Heart right ventricle (tissue), 16 donors: ENCODE results near the gene PRSS16. TPM values are rescaled to one million over a fixed set of nuclear protein-coding genes. Genes with fewer than 3 reads are reported as not detected.
"Not testable (repeated sequence)": the region's sequence is repeated elsewhere in the genome, so short reads cannot be mapped to it uniquely, and the experiment has no call there.

Experiments used
- ATAC-seq, 8 donors: fragments of 200-7000 bp; cut with Tn5 transposase; one replicate each; pipeline ENCODE4 v1.9.1; 2020; ENCODE audit warnings: mild to moderate bottlenecking in 8 of 8, moderate library complexity in 8 of 8, moderate number of reproducible peaks in 1 of 8
- DNase-seq, 2 donors: peaks; one replicate each; pipeline ENCODE4 v3.0.0-alpha.2; 2020
- H3K27ac ChIP-seq, 10 donors: fragments of 200-600 bp; sonication (generic) in 2 of 10; one replicate each; pipeline versions ENCODE4 v1.5.0 to v1.8.0; 2020 to 2022; ENCODE audit warnings: mild to moderate bottlenecking in 3 of 10
- H3K27me3 ChIP-seq, 7 donors: fragments of 200-600 bp; one replicate each; pipeline ENCODE4 v1.8.0; 2021 to 2022; ENCODE audit warnings: mild to moderate bottlenecking in 2 of 7
- H3K36me3 ChIP-seq, 9 donors: fragments of 200-600 bp; sonication (generic) in 1 of 9; one replicate each; pipeline versions ENCODE4 v1.5.0 to v1.8.0; 2020 to 2022; ENCODE audit warnings: mild to moderate bottlenecking in 2 of 9
- H3K4me1 ChIP-seq, 9 donors: fragments of 200-600 bp; sonication (generic) in 1 of 9; one replicate each; pipeline versions ENCODE4 v1.5.0 to v1.8.0; 2020 to 2022; ENCODE audit warnings: mild to moderate bottlenecking in 4 of 9
- H3K4me3 ChIP-seq, 10 donors: fragments of 200-600 bp; sonication (generic) in 2 of 10; one replicate each; pipeline versions ENCODE4 v1.5.0 to v1.8.0; 2020 to 2022; ENCODE audit warnings: mild to moderate bottlenecking in 7 of 10, moderate library complexity in 2 of 10
- H3K9me3 ChIP-seq, 11 donors: fragments of 200-600 bp in 10 of 11; sonication (generic) in 2 of 11; one replicate each; pipeline versions ENCODE4 v1.5.0 to v1.8.0; 2013 to 2022; ENCODE audit warnings: mild to moderate bottlenecking in 2 of 11, control low read depth in 1 of 11, moderate library complexity in 1 of 11
- CTCF ChIP-seq, 9 donors: fragments of 200-600 bp; sonication (generic) in 2 of 9; IDR thresholded peaks; one replicate each; pipeline versions ENCODE4 v1.5.0 to v1.8.0; 2021 to 2022; ENCODE audit warnings: antibody characterized with exemption in 9 of 9, mild to moderate bottlenecking in 5 of 9, moderate library complexity in 1 of 9
- WGBS, 2 donors: extraction: QIAGEN DNeasy Blood & Tissue Kit; methylation state at CpG; one replicate each; pipeline ENCODE4 v1.1.7; 2013; ENCODE audit warnings: inconsistent platforms in 1 of 2; 5-methylcytosine and 5-hydroxymethylcytosine counted together
- intact Hi-C, 10 donors: fragments of 100-400 bp; cut with DNase I; formaldehyde crosslinking; loops; one replicate each; pipeline versions ENCODE4 v1.11.1 to v1.14.2; 2022
- polyA plus RNA-seq, 2 donors: library from polyadenylated mRNA; stranded (reverse); fragments of 200-250 nt; gene quantifications; one replicate each; pipeline ENCODE4 v1.2.3, GENCODE V29; 2013
- total RNA-seq, 10 donors: library from RNA; stranded (reverse); fragmentation: NEBNext Ultra II Directional in 3 of 10; extraction: Animal tissue kit (Norgen Biotek cat#: 25700) in 3 of 10; gene quantifications; one replicate each; pipeline versions ENCODE4 v1.2.1 to v1.2.4, GENCODE V29; 2021 to 2023
- donor health status: Arrhythmogenic right ventricular cardiomyopathy.
- donor health status: ischemic (EF 13 %, LVEDD 7.1; RV severe dilation, severe dysfunction).
- donor health status: healthy with polysubstance abuse.
- donor health status: DM: no; HTN: yes; CAD: no.
- donor health status: DM: no; HTN: no; CAD: no.
- donor health status: ischemic (EF 25% LVEDD 6.9; RV normal size, moderate dysfunction).
- donor health status: ischemic (EF 25% LVEDD 5.7; RV mildly dilated, moderate dysfunction).
- donor health status: healthy.
- donor health status: DM: yes; HTN: yes; CAD: no.
- donor health status: Ischemic cardiomyopathy.
- donor health status: ischemic (EF 35%, LVEDD 5.7; RV mildly dilated, moderate dysfunction).
- donor health status: nonischemic (EF 11% LVEDD 7.7; RV severe dilation, severe dysfunction).
- donor health status: DM: yes; HTN: yes; CAD: no.
- donor health status: PGD.
- donor health status: ischemic (EF 29% LVEDD 5.4; RV normal size, mild dysfunction).
- donor health status: nonischemic (EF 23%, LVEDD 6.1; RV moderate dilation, normal function).

PRSS16 gene
- total and polyA plus RNA-seq, 12 donors, result 0.23 to 0.57 TPM; not detected in 10

GRCh38 chr6:27260369-27260768, 12.9 kb downstream of the PRSS16 start:
- no peak overlapping the region for H3K4me3 ChIP-seq
- peaks cover 17 to 98% (median 82%) of the 10 kb centered on the region in 7 donors for H3K27me3 ChIP-seq
- no peaks in the 10 kb centered on the region for H3K4me1 ChIP-seq
- no peaks in the 10 kb centered on the region for H3K36me3 ChIP-seq
- ATAC-seq, result no peak
- intact Hi-C loops, result no loop called here
- no peak for DNase-seq
- no peaks in the 10 kb centered on the region for H3K9me3 ChIP-seq
- WGBS, 2 donors, result 3 to 5% methylated on average over 21 of the region's 21 CpGs
- TF ChIP-seq CTCF (IDR thresholded peaks at IDR 0.05), result no peak
- no peak overlapping the region for H3K27ac ChIP-seq

- TF ChIP-seq CTCF (IDR thresholded peaks at IDR 0.05), result no peak
- ATAC-seq, result no peak
- peaks cover 17 to 98% (median 84%) of the 10 kb centered on the region in 7 donors for H3K27me3 ChIP-seq
- no peaks in the 10 kb centered on the region for H3K4me1 ChIP-seq
- no peak overlapping the region for H3K27ac ChIP-seq
- H3K4me3 ChIP-seq, result no peak overlapping the region
- intact Hi-C loops, result no loop called here
- WGBS, 2 donors, result 6 to 8% methylated on average over 30 of the region's 30 CpGs
- DNase-seq, result no peak
- H3K9me3 ChIP-seq, result no peaks in the 10 kb centered on the region
- no peaks in the 10 kb centered on the region for H3K36me3 ChIP-seq
These were observed 13.4 kb downstream of the PRSS16 start for GRCh38 chr6:27260836-27261375.

- WGBS, 2 donors, result 67 to 69% methylated on average over 8 of the region's 8 CpGs
- TF ChIP-seq CTCF (IDR thresholded peaks at IDR 0.05), result no peak
- no peaks in the 10 kb centered on the region for H3K36me3 ChIP-seq
- H3K9me3 ChIP-seq, result no peaks in the 10 kb centered on the region
- intact Hi-C loops, result no loop called here
- no peak overlapping the region for H3K27ac ChIP-seq
- ATAC-seq (no peak), DNase-seq (no peak)
- no peaks in the 10 kb centered on the region for H3K4me1 ChIP-seq
- no peak overlapping the region for H3K4me3 ChIP-seq
- peaks cover 27 to 98% (median 88%) of the 10 kb centered on the region in 7 donors for H3K27me3 ChIP-seq
These were observed 16.4 kb downstream of the PRSS16 start for GRCh38 chr6:27263886-27264285.

- H3K27me3 ChIP-seq, result peaks cover 10 to 94% (median 81%) of the 10 kb centered on the region in 7 donors
These were observed 19.5 kb downstream of the PRSS16 start for GRCh38 chr6:27267003-27267402.

GRCh38 chr6:27267857-27268434, 20.4 kb downstream of the PRSS16 start:
- Histone ChIP-seq H3K9me3 (no peaks in the 10 kb centered on the region), H3K27me3 (peaks cover 12 to 94% (median 81%) of the 10 kb centered on the region in 7 donors), H3K36me3 (no peaks in the 10 kb centered on the region), H3K4me3 (no peak overlapping the region), H3K27ac (no peak overlapping the region), H3K4me1 (no peaks in the 10 kb centered on the region)
- intact Hi-C loops, result no loop called here
- 7 to 9% methylated on average over 22 of the region's 22 CpGs for WGBS, 2 donors
- no peak for TF ChIP-seq CTCF (IDR thresholded peaks at IDR 0.05)
- DNase-seq, result no peak
- no peak for ATAC-seq

More at GRCh38 chr6:27267003-27267402, 19.5 kb downstream of the PRSS16 start:
- H3K27ac ChIP-seq, H3K36me3 ChIP-seq, DNase-seq, H3K9me3 ChIP-seq, H3K4me1 ChIP-seq, intact Hi-C loops, ATAC-seq, H3K4me3 ChIP-seq: not testable (repeated sequence)
- 83 to 90% methylated on average over 3 of the region's 3 CpGs for WGBS, 2 donors
